ENCODE data around the gene EPG5.

EPG5 gene

DNA sequence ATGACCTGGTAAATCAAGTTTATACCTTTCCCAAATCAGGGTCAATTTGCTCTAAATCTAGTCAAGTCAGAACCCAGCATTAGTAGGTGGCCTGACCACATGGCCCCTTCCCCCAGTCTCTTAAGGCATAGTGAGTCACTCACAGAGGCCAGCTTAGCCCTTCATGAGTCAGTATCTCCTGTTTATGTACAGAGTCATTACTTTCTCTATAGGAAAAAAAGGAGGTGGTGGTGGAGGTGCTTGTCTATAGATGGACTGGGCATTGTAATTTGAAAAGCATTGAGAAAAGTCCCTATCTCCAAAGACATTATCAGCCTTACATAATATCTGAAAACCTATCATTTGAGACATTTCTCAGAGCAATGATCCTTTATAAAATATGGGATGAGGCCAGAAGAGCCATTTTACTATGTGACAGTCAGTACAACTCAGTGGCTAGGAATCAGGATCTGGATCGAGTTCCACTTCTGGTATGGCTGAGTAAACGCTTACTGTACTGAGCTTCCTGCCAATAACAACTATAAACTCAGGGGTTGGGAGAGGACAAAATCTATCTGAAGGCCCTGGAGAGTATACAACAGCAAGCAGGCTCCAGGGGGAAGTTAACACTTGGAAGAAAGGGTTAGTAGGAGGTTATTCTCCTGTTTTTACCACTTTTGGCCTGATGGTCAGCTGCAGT is 164.2 kb downstream of the EPG5 start:
- Histone ChIP-seq H3K4me2 (ENCODE audit: low read length) (no peak overlapping the region), H3K79me2 (ENCODE audit: insufficient read depth, low read length) (no peaks in the 10 kb centered on the region), H3K9ac (ENCODE audit: low read length) (no peak overlapping the region), H3K4me1 (ENCODE audit: insufficient read depth, low read length, severe bottlenecking) (no peaks in the 10 kb centered on the region), H3K9me3 (ENCODE audit: low read length) (no peaks in the 10 kb centered on the region), H3K27ac (ENCODE audit: low read depth, low read length, poor library complexity, severe bottlenecking) (no peak overlapping the region), H3F3A (ENCODE audit: insufficient read depth, low read length) (no peaks in the 10 kb centered on the region), H2AFZ (ENCODE audit: low read length) (no peak overlapping the region), H3K9me2 (ENCODE audit: low read depth, low read length) (no peaks in the 10 kb centered on the region), H3K36me3 (ENCODE audit: insufficient read depth, low read length) (no peaks in the 10 kb centered on the region), H3K4me3 (ENCODE audit: low read depth, low read length, poor library complexity, severe bottlenecking) (no peak overlapping the region), H3K27me3 (ENCODE audit: insufficient read depth, low read length) (no peaks in the 10 kb centered on the region), H4K20me1 (ENCODE audit: insufficient read depth, low read length) (no peaks in the 10 kb centered on the region)
- TF ChIP-seq EZH2 (IDR thresholded peaks at IDR 0.05; ENCODE audit: borderline replicate concordance, low read length) = no peak
- TF ChIP-seq, protein P1, sequence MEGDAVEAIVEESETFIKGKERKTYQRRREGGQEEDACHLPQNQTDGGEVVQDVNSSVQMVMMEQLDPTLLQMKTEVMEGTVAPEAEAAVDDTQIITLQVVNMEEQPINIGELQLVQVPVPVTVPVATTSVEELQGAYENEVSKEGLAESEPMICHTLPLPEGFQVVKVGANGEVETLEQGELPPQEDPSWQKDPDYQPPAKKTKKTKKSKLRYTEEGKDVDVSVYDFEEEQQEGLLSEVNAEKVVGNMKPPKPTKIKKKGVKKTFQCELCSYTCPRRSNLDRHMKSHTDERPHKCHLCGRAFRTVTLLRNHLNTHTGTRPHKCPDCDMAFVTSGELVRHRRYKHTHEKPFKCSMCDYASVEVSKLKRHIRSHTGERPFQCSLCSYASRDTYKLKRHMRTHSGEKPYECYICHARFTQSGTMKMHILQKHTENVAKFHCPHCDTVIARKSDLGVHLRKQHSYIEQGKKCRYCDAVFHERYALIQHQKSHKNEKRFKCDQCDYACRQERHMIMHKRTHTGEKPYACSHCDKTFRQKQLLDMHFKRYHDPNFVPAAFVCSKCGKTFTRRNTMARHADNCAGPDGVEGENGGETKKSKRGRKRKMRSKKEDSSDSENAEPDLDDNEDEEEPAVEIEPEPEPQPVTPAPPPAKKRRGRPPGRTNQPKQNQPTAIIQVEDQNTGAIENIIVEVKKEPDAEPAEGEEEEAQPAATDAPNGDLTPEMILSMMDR (IDR thresholded peaks at IDR 0.05; ENCODE audit: low read length) = no peak

GRCh38 chr18:45801416-45802004 is 165.6 kb downstream of the EPG5 start:
- Histone ChIP-seq H4K20me1 (ENCODE audit: insufficient read depth, low read length) (no peaks in the 10 kb centered on the region), H3K9me2 (ENCODE audit: low read depth, low read length) (no peaks in the 10 kb centered on the region), H2AFZ (ENCODE audit: low read length) (no peak overlapping the region), H3K4me1 (ENCODE audit: insufficient read depth, low read length, severe bottlenecking) (no peaks in the 10 kb centered on the region), H3K79me2 (ENCODE audit: insufficient read depth, low read length) (no peaks in the 10 kb centered on the region), H3K27ac (ENCODE audit: low read depth, low read length, poor library complexity, severe bottlenecking) (no peak overlapping the region), H3K9me3 (ENCODE audit: low read length) (no peaks in the 10 kb centered on the region), H3K4me3 (ENCODE audit: low read depth, low read length, poor library complexity, severe bottlenecking) (no peak overlapping the region), H3K9ac (ENCODE audit: low read length) (no peak overlapping the region), H3K4me2 (ENCODE audit: low read length) (no peak overlapping the region), H3K36me3 (ENCODE audit: insufficient read depth, low read length) (no peaks in the 10 kb centered on the region), H3K27me3 (ENCODE audit: insufficient read depth, low read length) (no peaks in the 10 kb centered on the region), H3F3A (ENCODE audit: insufficient read depth, low read length) (no peaks in the 10 kb centered on the region)
- no peak for TF ChIP-seq EZH2 (IDR thresholded peaks at IDR 0.05; ENCODE audit: borderline replicate concordance, low read length)
- TF ChIP-seq, protein P1 (IDR thresholded peaks at IDR 0.05; ENCODE audit: low read length) = no peak

All from OCI-LY1 (cell line).